Activated CD4-positive, alpha-beta T cell treated with anti-CD3 and anti-CD28 coated beads, Interleukin-2, amount 10 ng/mL, durations not matched to agents 24 days and 14 days (primary cell): ENCODE results near the gene CDH24. TPM values are rescaled to one million over a fixed set of nuclear protein-coding genes. Genes with fewer than 3 reads are reported as not detected.
"Not testable (repeated sequence)": the region's sequence is repeated elsewhere in the genome, so short reads cannot be mapped to it uniquely, and the experiment has no call there.

Source experiments
- DNase-seq: peaks from one replicate; pipeline ENCODE4 v3.0.0; 2022
- H3K27ac Mint-ChIP-seq: one replicate; pipeline ENCODE4 v1.8.0; 2022; ENCODE audit warnings: mild to moderate bottlenecking, mixed read lengths
- H3K27me3 Mint-ChIP-seq: one replicate; pipeline ENCODE4 v1.8.0; 2022; ENCODE audit warnings: mixed read lengths
- H3K36me3 Mint-ChIP-seq: one replicate; pipeline ENCODE4 v1.8.0; 2022; ENCODE audit warnings: low read depth, mild to moderate bottlenecking, mixed read lengths
- H3K4me1 Mint-ChIP-seq: one replicate; pipeline ENCODE4 v1.8.0; 2021; ENCODE audit warnings: mixed read lengths
- H3K4me3 Mint-ChIP-seq: one replicate; pipeline ENCODE4 v1.8.0; 2022; ENCODE audit warnings: mild to moderate bottlenecking, moderate library complexity, mixed read lengths
- H3K9me3 Mint-ChIP-seq: one replicate; pipeline ENCODE4 v1.8.0; 2021; ENCODE audit warnings: mixed read lengths
- intact Hi-C: fragments of 100-400 bp; cut with micrococcal nuclease; formaldehyde crosslinking; loops from one replicate; pipeline ENCODE4 v1.15.1; 2023
- total RNA-seq: library from RNA; stranded (reverse); gene quantifications from 2 replicates; pipeline ENCODE4 v1.2.3, GENCODE V29; 2022

Gene CDH24
- total RNA-seq, 1 donor from 2014 or later = 1.6 TPM

- H3K9me3 Mint-ChIP-seq, H3K4me3 Mint-ChIP-seq, H3K27ac Mint-ChIP-seq, H3K36me3 Mint-ChIP-seq, intact Hi-C loops, DNase-seq, H3K27me3 Mint-ChIP-seq: not testable (repeated sequence)
- peaks cover 30% of the 10 kb centered on the region for H3K4me1 Mint-ChIP-seq
Observed at GRCh38 chr14:23004274-23004673, 53.0 kb downstream of the CDH24 start.

GRCh38 chr14:23002592-23002991, 54.7 kb downstream of the CDH24 start:
- intact Hi-C loops = no loop called here
- Mint-ChIP-seq H3K36me3 (no peaks in the 10 kb centered on the region), H3K4me3 (no peak overlapping the region), H3K9me3 (no peaks in the 10 kb centered on the region), H3K27ac (no peak overlapping the region), H3K4me1 (peaks cover 20% of the 10 kb centered on the region), H3K27me3 (no peaks in the 10 kb centered on the region)
- no peak for DNase-seq

- Mint-ChIP-seq H3K9me3 (no peaks in the 10 kb centered on the region), H3K36me3 (peaks cover under 1% of the 10 kb centered on the region), H3K27me3 (no peaks in the 10 kb centered on the region), H3K4me3 (no peak overlapping the region), H3K27ac (no peak overlapping the region), H3K4me1 (peaks cover 5% of the 10 kb centered on the region)
- intact Hi-C loops = no loop called here
- DNase-seq = no peak
Observed at GRCh38 chr14:23000860-23001259, 56.5 kb downstream of the CDH24 start.

- Mint-ChIP-seq H3K36me3 (peaks cover 2% of the 10 kb centered on the region), H3K4me1 (peaks cover 2% of the 10 kb centered on the region), H3K4me3 (no peak overlapping the region), H3K9me3 (no peaks in the 10 kb centered on the region), H3K27ac (no peak overlapping the region), H3K27me3 (no peaks in the 10 kb centered on the region)
- intact Hi-C loops = no loop called here
- DNase-seq = no peak
Observed at GRCh38 chr14:22998329-22999012, 58.8 kb downstream of the CDH24 start.

- H3K4me1 Mint-ChIP-seq = peaks cover 2% of the 10 kb centered on the region
- H3K27ac Mint-ChIP-seq = no peak overlapping the region
- no peaks in the 10 kb centered on the region for H3K27me3 Mint-ChIP-seq
- intact Hi-C loops = no loop called here
- no peak overlapping the region for H3K4me3 Mint-ChIP-seq
- no peak for DNase-seq
- no peaks in the 10 kb centered on the region for H3K9me3 Mint-ChIP-seq
- peaks cover 2% of the 10 kb centered on the region for H3K36me3 Mint-ChIP-seq
Observed at GRCh38 chr14:22997676-22998323, 59.5 kb downstream of the CDH24 start.

Other genes starting within 250 kb of the CDH24 start
- 0.40 TPM in 1 of 2 replicates, not detected in the other for gene SLC7A7, start 242.1 kb downstream of the CDH24 start, total RNA-seq
- gene MRPL52, start 227.6 kb downstream of the CDH24 start, total RNA-seq = 189 and 194 TPM in 2 replicates
- gene MMP14, start 220.9 kb downstream of the CDH24 start, total RNA-seq = 2.1 and 3.2 TPM in 2 replicates
- gene LRP10, start 185.8 kb downstream of the CDH24 start, total RNA-seq = 34.2 and 35.2 TPM in 2 replicates
- gene REM2, start 174.3 kb downstream of the CDH24 start, total RNA-seq = 0.28 and 0.33 TPM in 2 replicates
- 82.7 and 90.2 TPM in 2 replicates for gene RBM23, start 138.4 kb downstream of the CDH24 start, total RNA-seq
- gene PRMT5, start 128.1 kb downstream of the CDH24 start, total RNA-seq = 198 and 200 TPM in 2 replicates
- 59.4 and 63.1 TPM in 2 replicates for gene HAUS4, start 100.4 kb downstream of the CDH24 start, total RNA-seq
- gene AJUBA, start 75.0 kb downstream of the CDH24 start, total RNA-seq = 2.4 and 2.7 TPM in 2 replicates
- 6.7 and 8.2 TPM in 2 replicates for gene C14orf93, start 47.4 kb downstream of the CDH24 start, total RNA-seq
- 150 TPM in 2 replicates for gene PSMB5, start 22.6 kb downstream of the CDH24 start, total RNA-seq
- not detected in 2 replicates for gene PSMB11, start 15.3 kb downstream of the CDH24 start, total RNA-seq
- 221 and 224 TPM in 2 replicates for gene ACIN1, start 37.6 kb upstream of the CDH24 start, total RNA-seq
- gene C14orf119, start 38.0 kb upstream of the CDH24 start, total RNA-seq = 50.9 and 54.3 TPM in 2 replicates
- not detected in 2 replicates for gene CIROP, start 47.5 kb upstream of the CDH24 start, total RNA-seq
- gene CEBPE, start 61.7 kb upstream of the CDH24 start, total RNA-seq = 0.35 TPM in 1 of 2 replicates, not detected in the other
- gene SLC7A8, start 126.1 kb upstream of the CDH24 start, total RNA-seq = not detected in 2 replicates
- not detected in 2 replicates for gene RNF212B, start 180.4 kb upstream of the CDH24 start, total RNA-seq
- 12.9 and 13.5 TPM in 2 replicates for gene HOMEZ, start 228.6 kb upstream of the CDH24 start, total RNA-seq
- gene PPP1R3E, start 245.3 kb upstream of the CDH24 start, total RNA-seq = 21.3 and 23.3 TPM in 2 replicates
- 5.6 and 5.7 TPM in 2 replicates for gene BCL2L2, start 249.3 kb upstream of the CDH24 start, total RNA-seq